ENCODE results near the gene B4GALT3. TPM values are rescaled to one million over a fixed set of nuclear protein-coding genes. Genes with fewer than 3 reads are reported as not detected.
"Not testable (repeated sequence)": the region's sequence is repeated elsewhere in the genome, so short reads cannot be mapped to it uniquely, and the experiment has no call there.

Gene B4GALT3
- total RNA-seq, 2 donors from 2014 or later, result 38.2 to 68.7 TPM

GRCh38 chr1:161225178-161225533, 47.8 kb upstream of the B4GALT3 start:
- H3K36me3 ChIP-seq, result peaks cover 0 to 3% of the 10 kb centered on the region in 2 donors
- intact Hi-C loops (cut with DNase I), result loop anchor here (5.0 kb wide), 1 partner anchor 142 kb away; the partner anchor contains the start of gene CFAP126
- peaks cover 4% of the 10 kb centered on the region for H3K4me1 ChIP-seq (replicated peaks)
- DNase-seq (ENCODE audit: low spot score), result no peak
- no peaks in the 10 kb centered on the region for H3K27me3 ChIP-seq (replicated peaks; ENCODE audit: insufficient read depth)
- H3K4me3 ChIP-seq, result no peak overlapping the region
- TF ChIP-seq CTCF (IDR thresholded peaks at IDR 0.05) (no peak), POLR2AphosphoS5 (IDR thresholded peaks at IDR 0.05) (no peak), POLR2A (IDR thresholded peaks at IDR 0.05) (no peak)
- WGBS, result 78% methylated on average over 7 of the region's 7 CpGs
- H3K27ac ChIP-seq, result no peak overlapping the region
- H3K9me3 ChIP-seq, result no peaks in the 10 kb centered on the region

GRCh38 chr1:161224695-161225087, 47.4 kb upstream of the B4GALT3 start:
- not testable (repeated sequence) for DNase-seq (ENCODE audit: low spot score); H3K36me3 ChIP-seq; H3K27ac ChIP-seq; H3K4me1 ChIP-seq (replicated peaks); H3K27me3 ChIP-seq (replicated peaks; ENCODE audit: insufficient read depth); H3K4me3 ChIP-seq; H3K9me3 ChIP-seq
- intact Hi-C loops (cut with DNase I), result loop anchor here (5.0 kb wide), 1 partner anchor 143 kb away; the partner anchor contains the start of gene CFAP126
- 88% methylated on average over 13 of the region's 13 CpGs for WGBS

- Histone ChIP-seq H3K4me1 (replicated peaks) (peaks cover 4% of the 10 kb centered on the region), H3K27ac (no peak overlapping the region), H3K36me3 (peaks cover 0 to 3% of the 10 kb centered on the region in 2 donors), H3K4me3 (no peak overlapping the region), H3K9me3 (no peaks in the 10 kb centered on the region), H3K27me3 (replicated peaks; ENCODE audit: insufficient read depth) (no peaks in the 10 kb centered on the region)
- TF ChIP-seq CTCF (IDR thresholded peaks at IDR 0.05) (no peak), POLR2A (IDR thresholded peaks at IDR 0.05) (no peak), POLR2AphosphoS5 (IDR thresholded peaks at IDR 0.05) (no peak)
- 82% methylated on average over 7 of the region's 7 CpGs for WGBS
- DNase-seq (ENCODE audit: low spot score), result no peak
- intact Hi-C loops (cut with DNase I), result no loop called here
Measured at GRCh38 chr1:161223805-161224694, 46.7 kb upstream of the B4GALT3 start.

- WGBS, result 74% methylated on average over 6 of the region's 6 CpGs
Measured at GRCh38 chr1:161222175-161223019, 45.1 kb upstream of the B4GALT3 start.

More at GRCh38 chr1:161222175-161223019, 45.1 kb upstream of the B4GALT3 start:
- intact Hi-C loops (cut with DNase I), result no loop called here
- no peak for DNase-seq (ENCODE audit: low spot score)
- TF ChIP-seq CTCF (IDR thresholded peaks at IDR 0.05), result no peak
- Histone ChIP-seq H3K36me3 (no peaks in the 10 kb centered on the region), H3K9me3 (no peaks in the 10 kb centered on the region), H3K4me3 (no peak overlapping the region), H3K27ac (no peak overlapping the region), H3K27me3 (replicated peaks; ENCODE audit: insufficient read depth) (no peaks in the 10 kb centered on the region), H3K4me1 (replicated peaks) (peaks cover 4% of the 10 kb centered on the region)

Data from prostate gland (tissue), 2 donors.